Stomach (tissue), 4 donors: ENCODE results near the gene CDC42SE1.

ENCODE experiments used
- CTCF ChIP-seq, 7 experiments: fragments of 450-650 bp in 4 of 7; fragments of 200-600 bp in 3 of 7; sonication (generic) in 3 of 7; IDR thresholded peaks; one replicate each; pipeline ENCODE4 v1.5.1; 2016 to 2019; ENCODE audit warnings: antibody characterized with exemption in 7 of 7, control low read depth in 2 of 7, mild to moderate bottlenecking in 1 of 7
- POLR2A ChIP-seq, 4 donors: fragments of 450-650 bp; IDR thresholded peaks; one replicate each; pipeline ENCODE4 v1.6.1; 2016; ENCODE audit warnings: antibody characterized with exemption in 4 of 4, control low read depth in 2 of 4, mild to moderate bottlenecking in 1 of 4, moderate library complexity in 1 of 4
- POLR2AphosphoS5 ChIP-seq, 3 donors: sonication (generic); formaldehyde crosslinking; IDR thresholded peaks; one replicate each; pipeline ENCODE4 v1.6.1; 2016; ENCODE audit warnings: antibody characterized with exemption in 3 of 3

DNA sequence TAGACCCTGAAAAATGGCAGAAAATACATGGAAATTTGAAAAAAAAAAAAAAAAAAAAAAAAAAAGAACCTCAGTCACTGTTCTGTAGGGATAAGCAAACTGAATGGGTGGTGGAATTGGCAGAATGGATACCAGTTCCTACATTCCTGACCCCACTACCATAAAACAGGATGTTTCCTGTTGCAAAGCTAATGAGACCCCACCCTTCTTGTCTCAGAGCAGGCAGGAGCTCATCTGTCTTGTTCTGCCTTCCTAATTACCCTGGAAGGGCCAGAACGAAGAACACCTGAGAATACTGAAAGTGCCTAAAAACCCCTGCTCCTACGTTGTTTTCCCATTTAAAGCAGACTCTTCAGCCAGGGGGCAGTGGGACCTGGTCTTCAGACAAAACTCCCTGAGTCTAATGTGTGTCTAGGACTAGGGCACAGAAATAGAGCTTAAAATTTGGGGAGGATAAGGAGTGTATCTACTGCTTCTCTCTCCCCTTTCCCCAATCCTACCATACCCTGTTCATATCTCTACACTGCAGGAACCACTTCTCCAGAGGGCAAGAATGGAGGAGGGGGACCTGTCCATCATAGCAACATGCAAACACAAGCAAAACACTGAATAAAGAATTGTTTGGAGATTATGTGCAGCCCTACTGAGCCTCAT lies 7.9 kb downstream of the CDC42SE1 start:
- TF ChIP-seq CTCF (IDR thresholded peaks at IDR 0.05) (no peak), POLR2A (IDR thresholded peaks at IDR 0.05) (no peak), POLR2AphosphoS5 (IDR thresholded peaks at IDR 0.05) (no peak)
